Fibroblast of skin of back (primary cell): ENCODE results near the gene LRCOL1. TPM values are rescaled to one million over a fixed set of nuclear protein-coding genes. Genes with fewer than 3 reads are reported as not detected.

Experiments used
- DNase-seq: peaks from one replicate; pipeline ENCODE4 v3.0.0-alpha.2; 2013
- polyA plus RNA-seq, 2 experiments: library from polyadenylated mRNA; unstranded; fragments of 120-200 nt; gene quantifications; one replicate each; pipeline ENCODE4 v1.2.1, GENCODE V29; 2013; ENCODE audit not compliant: insufficient read length in 2 of 2

Gene LRCOL1
- not detected for polyA plus RNA-seq (2013, experiment 1 of 2; ENCODE audit: insufficient read length)
- not detected for polyA plus RNA-seq (2013, experiment 2 of 2; ENCODE audit: insufficient read length)

- DNase-seq, result peak; percentile 66
Observed at GRCh38 chr12:132610051-132610759, at the start of gene LRCOL1. Gene LRCOL1, minus strand, starts transcription at chr12:132610582. Its CDS starts 4,331 bp downstream, at chr12:132606251.

DNA sequence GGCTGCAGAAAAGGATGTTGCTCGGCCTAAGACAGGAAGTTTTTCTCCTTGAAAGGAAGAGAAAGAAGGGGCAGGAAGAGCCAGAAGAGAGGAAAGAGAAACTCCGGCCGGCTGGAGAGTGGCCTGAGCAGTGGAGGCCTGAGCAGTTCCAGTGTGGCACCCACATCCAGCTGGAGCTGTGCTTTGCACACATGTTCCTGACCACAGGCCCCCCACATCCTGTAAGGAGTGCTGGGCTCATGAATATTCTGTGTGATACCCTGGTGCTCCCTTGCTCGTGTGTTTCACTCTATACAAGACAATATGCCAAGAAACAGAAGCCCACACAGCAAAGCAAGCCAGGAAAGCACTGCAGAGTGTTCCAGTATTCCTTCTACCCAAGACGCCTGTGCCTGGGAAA is 49.7 kb upstream of the LRCOL1 start:
- DNase-seq, result no peak

DNA sequence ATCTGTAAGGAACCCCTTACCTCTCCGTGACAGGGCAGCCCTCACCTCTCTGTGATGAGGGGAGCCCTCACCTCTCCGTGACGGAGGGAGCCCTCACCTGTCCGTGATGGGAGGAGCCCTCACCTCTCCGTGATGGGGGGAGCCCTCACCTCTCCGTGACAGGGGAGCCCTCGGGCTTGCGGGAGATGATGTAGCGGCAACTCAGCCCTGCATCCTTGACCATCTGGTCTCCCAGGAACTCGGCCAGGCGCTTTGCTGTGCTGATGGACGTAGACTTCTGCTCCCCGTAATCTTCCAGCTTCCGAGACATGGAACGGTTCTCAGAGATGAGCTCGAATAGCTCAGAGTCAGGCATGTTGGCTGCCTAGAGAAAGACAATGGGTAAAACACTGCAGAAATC is 48.8 kb upstream of the LRCOL1 start:
- DNase-seq, result no peak

DNA sequence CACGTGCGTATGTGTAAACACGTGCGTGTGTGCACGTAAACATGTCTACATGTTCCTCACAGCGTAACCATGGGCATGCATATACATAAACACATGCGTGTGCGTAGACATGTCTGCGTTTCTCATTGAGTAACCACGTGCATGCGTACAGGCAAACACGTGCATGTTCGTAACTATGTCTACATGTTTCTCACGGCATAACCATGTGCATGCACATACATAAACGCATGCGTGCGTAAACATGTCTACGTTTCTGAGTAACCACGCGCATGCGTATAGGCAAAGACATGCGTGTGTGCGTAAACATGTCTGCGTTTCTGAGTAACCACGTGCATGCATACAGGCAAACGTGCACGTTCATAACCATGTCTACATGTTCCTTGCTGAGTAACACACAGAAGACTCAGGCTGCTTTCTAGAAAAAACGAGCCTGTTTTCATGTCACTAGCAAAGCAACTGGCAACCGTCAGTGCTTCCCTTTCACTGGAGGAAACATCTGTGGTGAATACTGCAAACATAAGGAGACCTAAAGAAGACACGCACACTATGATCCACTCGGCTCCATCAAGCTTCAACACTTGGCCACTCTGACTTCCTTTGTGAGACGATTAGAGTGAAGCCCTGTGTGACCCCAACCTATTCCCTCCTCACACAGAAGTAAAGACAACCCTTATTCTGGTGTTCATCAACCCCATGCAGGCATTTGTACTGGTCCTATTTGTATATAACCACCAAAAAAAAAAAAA is 47.9 kb upstream of the LRCOL1 start:
- DNase-seq, result no peak

GRCh38 chr12:132657004-132657727 is 46.8 kb upstream of the LRCOL1 start:
- DNase-seq, result no peak

GRCh38 chr12:132653567-132654290 is 43.3 kb upstream of the LRCOL1 start:
- DNase-seq, result no peak

DNA sequence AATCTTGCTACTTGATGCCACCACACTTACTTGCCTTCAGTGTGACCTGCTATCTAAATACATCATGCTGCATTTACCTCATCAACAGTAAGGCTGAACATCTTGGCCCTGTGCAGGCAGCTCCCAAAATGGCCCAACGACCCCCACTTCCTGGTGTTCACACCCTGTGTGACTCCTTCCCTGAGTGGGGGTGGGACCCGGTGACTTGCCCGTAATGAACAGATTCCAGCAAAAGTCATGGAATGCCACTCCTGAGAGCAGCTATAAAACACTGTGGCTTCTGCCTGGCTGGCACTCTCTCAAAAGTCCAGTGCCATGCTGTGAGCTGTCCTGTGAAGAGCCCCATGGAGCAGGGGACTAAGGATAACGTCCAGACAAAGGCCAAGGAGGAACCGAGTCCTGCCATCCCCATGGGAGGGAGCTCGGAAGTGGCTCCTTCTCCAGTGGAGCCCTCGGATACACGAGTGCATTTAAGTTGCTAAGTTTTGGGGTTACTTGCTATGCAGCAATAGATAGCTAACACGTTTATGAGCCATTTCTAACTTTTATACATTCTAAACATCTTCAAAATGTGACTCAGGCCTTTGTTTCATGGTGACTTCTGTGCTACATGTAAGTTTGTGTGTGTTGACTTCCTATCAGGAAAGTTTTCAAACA is 41.2 kb upstream of the LRCOL1 start:
- no peak for DNase-seq

GRCh38 chr12:132649226-132649945 is 39.0 kb upstream of the LRCOL1 start:
- DNase-seq, result no peak

GRCh38 chr12:132648616-132649225 is 38.3 kb upstream of the LRCOL1 start:
- DNase-seq, result no peak

- no peak for DNase-seq
Observed at GRCh38 chr12:132647858-132648257, 37.5 kb upstream of the LRCOL1 start.

DNA sequence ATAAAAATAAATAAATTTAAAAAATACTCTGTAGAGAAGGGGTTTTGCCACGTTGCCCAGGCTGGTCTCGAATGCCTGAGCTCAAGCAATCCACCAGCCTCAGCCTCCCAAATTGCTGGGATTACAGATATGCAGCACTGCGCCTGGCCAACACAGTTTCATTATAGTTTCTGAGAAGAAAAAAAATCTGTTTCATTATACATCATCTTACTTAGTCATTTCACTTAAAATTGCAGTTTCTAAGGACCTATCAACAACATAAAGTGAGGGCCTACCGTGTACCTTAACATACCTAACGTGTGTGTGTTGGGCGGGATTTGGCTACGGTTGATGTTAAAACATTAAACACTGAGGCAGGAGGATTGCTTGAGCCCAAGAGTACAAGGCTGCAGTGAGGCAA is 36.5 kb upstream of the LRCOL1 start:
- DNase-seq, result no peak

DNA sequence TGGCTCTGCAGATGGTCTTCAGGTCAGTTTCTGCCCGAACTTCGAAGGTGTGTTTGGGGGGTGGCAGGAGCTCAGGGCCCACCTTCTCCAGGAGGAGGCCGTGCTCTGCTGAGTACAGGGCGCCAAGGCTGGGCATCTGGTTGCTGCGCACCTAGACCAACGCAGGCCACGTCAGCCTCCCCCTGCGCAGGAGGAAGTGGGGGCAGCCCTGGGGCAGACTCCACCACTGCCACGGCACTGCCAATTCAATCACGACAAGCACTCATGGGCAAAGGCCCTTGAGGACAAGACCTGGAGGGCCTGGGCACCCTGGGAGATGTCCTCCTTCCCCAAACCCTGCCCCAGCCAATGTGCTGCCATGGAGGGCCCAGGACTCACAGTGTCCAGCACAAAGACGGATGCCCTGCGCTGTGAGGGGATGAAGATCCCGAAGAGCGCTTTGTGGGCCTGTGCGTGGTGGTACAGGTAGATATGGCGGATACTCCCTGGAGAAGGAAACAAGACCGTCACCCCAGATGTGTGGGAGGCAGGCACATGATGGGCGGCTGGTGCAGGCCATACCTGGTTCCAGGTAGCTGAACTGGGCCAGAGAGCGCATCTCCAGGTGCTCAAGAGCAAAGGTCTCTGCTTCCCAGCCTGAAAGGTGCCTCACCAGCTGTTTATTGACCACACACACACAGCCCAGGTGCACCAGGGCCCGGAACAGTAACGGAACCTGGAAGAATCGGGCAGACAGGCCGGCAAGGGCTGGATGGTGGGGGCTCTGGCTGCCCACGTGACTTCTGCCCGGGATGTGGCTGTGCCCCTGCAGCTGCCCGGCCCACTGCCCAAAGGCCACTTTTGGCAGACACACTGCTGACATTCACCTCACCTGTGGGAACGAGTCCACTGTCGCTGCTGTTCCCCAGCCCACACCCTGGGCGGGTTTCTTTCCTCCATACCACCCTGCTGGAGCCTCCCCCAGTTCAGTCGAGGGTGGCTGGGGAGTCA is 32.8 kb upstream of the LRCOL1 start:
- DNase-seq, result no peak

DNA sequence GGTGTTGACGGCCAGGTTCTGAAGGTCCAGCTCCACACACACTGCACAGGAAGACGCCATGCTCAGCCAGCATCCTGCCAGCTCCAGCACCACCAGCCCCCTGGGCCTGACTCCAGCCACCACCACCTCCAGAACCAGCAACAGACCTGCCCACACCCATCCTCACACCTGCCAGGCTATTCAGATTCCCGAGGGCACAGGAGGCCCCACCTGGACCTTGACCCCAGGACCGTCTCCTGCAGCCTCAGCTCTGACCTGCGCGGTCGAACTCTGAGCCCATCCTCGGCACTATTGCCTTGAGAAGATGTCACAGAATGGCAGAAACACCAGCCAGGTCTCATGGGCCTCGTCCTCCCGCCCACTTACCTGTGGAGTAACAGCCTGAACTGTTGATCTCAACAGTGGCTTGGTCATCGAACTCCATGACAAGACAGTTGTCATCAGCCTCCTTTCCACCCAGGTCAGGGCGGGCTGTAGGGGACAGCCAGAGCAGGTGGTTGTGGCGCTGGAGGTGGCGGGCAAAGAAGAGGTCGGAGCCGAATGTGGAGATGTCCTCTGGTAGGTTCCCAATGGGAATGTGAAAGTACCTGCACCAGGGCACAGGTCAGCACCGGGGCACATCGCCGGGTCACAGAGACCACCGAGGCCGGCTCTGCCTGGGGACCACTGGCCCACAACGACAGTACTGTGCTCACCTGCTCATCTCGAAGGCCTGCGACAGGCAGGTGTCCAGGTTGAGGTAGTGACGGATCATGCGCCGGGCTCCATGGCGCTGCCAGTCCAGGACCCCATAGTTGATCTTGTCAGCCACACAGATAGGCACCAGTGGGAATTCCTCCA is 31.6 kb upstream of the LRCOL1 start:
- DNase-seq, result no peak

GRCh38 chr12:132640936-132641335 is 30.6 kb upstream of the LRCOL1 start:
- no peak for DNase-seq

DNA sequence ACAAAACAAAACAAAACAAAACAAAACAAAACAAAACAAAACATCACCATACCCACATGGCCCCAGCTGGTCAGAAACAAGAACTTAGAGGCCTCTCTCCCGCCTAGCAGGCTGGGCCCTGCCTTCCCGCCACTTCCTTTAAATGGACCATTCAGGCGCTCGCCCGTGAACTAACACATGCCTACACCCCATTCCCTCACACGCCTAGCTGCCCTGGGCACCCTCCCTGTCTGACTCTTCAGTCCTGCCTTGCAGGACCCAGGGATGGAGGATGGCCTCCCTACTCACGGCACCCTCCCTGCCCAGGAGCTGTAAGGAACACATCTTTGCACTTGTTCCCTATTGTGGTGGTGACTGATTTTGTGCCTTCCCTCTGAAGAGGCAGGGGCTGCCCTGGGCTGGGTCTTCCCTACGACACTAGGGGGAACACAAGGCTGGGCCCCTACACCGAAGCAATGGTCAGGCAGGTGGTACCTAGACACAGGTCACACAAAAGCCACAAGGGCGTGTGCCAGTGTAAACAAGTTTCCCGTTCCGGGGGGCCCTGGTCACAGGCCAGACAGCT is 29.7 kb upstream of the LRCOL1 start:
- no peak for DNase-seq

DNA sequence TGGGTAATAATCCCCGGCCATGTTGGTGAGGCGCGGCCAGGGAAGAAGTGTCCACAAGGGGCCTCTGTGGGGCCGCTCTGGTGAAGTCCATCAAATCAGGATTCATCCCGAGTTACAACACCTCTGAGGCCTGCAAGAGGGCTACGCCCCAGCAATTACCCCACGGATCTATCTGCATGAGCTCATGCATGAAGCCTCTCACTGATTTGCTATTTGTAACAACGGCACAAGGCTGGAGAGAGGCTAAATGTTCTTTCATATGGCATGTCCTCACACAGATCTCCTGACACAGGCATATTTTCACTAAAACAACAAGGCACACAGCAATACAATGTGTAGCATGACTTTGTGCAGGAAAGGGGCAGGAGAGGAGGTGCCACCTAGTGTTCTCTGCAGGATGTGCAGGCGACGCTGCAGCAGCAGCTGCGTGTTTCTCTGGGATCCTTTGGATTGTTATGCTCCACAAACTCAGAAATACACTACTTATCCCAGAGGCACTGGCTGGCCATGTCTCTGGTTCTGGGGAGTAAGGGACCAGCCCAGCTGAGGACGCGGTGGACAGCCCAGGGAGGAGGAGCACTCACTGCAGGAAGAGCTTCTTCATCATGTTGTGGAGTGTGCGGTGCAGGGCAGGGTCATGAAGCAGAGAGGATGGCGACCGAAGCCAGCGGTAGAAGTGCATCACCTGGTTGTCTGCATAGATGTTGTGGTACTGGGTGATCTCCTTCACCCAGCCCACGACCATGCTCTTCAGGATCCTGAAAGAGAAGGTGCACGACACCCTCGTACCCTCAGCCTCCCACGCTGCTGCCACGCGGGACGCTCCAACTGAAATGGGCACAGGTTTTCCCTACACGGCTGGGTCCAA is 28.4 kb upstream of the LRCOL1 start:
- DNase-seq, result peak; percentile 36

- no peak for DNase-seq
Observed at GRCh38 chr12:132637811-132638210, 27.4 kb upstream of the LRCOL1 start.
